CD4-positive, alpha-beta T cell (primary cell): ENCODE measurements around the gene GRB14. TPM values are rescaled to one million over a fixed set of nuclear protein-coding genes. Genes with fewer than 3 reads are reported as not detected.

Experiments
- ATAC-seq: fragments of 200-7000 bp; cut with Tn5 transposase; one replicate; pipeline ENCODE4 v1.10.0; 2022; ENCODE audit warnings: mild to moderate bottlenecking; ENCODE audit not compliant: poor library complexity
- CTCF ChIA-PET: fragments of 350-600 bp; sonication (Branson Sonifier 250); formaldehyde crosslinking; loops from one replicate; lab custom pipeline; 2021; ENCODE audit warnings: antibody characterized with exemption, inconsistent platforms; lab: Charles Lee
- POLR2A ChIA-PET: fragments of 350-600 bp; sonication (Branson Sonifier 250); formaldehyde crosslinking; loops from one replicate; lab custom pipeline; 2021; ENCODE audit warnings: antibody characterized with exemption, inconsistent platforms; lab: Charles Lee
- DNase-seq, 14 experiments: peaks; one replicate each; pipeline ENCODE4 v3.0.0-alpha.2; 2013 to 2020; ENCODE audit warnings: mixed read lengths in 2 of 14
- H3K27ac ChIP-seq, 2 donors: one replicate each; pipeline versions ENCODE4 v1.5.1 to v1.7.0; 2013; ENCODE audit warnings: low read length in 2 of 2, low read depth in 1 of 2, mild to moderate bottlenecking in 1 of 2
- H3K27me3 ChIP-seq, 2 experiments: 1 replicate in 1 of 2; 2 replicates in 1 of 2; pipeline versions ENCODE4 v1.6.1 to v1.7.0; 2013; ENCODE audit warnings: low read length in 2 of 2, control low read depth in 1 of 2, mild to moderate bottlenecking in 1 of 2, moderate library complexity in 1 of 2; ENCODE audit not compliant: insufficient read depth in 2 of 2, control insufficient read depth in 1 of 2
- H3K36me3 ChIP-seq: one replicate; pipeline ENCODE4 v1.6.1; 2013; ENCODE audit warnings: low read length, control low read depth; ENCODE audit not compliant: insufficient read depth
- H3K4me1 ChIP-seq: one replicate; pipeline ENCODE4 v1.6.1; 2013; ENCODE audit warnings: low read length, control low read depth; ENCODE audit not compliant: insufficient read depth
- H3K4me3 ChIP-seq: one replicate; pipeline ENCODE4 v1.5.1; 2013; ENCODE audit warnings: mild to moderate bottlenecking, low read length, moderate library complexity
- H3K9me3 ChIP-seq, 2 experiments: 1 replicate in 1 of 2; 2 replicates in 1 of 2; pipeline versions ENCODE4 v1.6.1 to v1.7.0; 2013; ENCODE audit warnings: low read length in 2 of 2, mild to moderate bottlenecking in 2 of 2, control low read depth in 1 of 2, moderate library complexity in 1 of 2; ENCODE audit not compliant: control insufficient read depth in 1 of 2, insufficient read depth in 1 of 2
- H3K27ac Mint-ChIP-seq: one replicate; pipeline ENCODE4 v1.8.0; 2020; ENCODE audit warnings: mixed read lengths
- H3K27me3 Mint-ChIP-seq: one replicate; pipeline ENCODE4 v1.8.0; 2021; ENCODE audit warnings: mixed read lengths
- H3K36me3 Mint-ChIP-seq: one replicate; pipeline ENCODE4 v1.8.0; 2021; ENCODE audit warnings: low read depth, mixed read lengths
- H3K4me1 Mint-ChIP-seq: one replicate; pipeline ENCODE4 v1.8.0; 2021; ENCODE audit warnings: low read depth, mixed read lengths
- H3K4me3 Mint-ChIP-seq: one replicate; pipeline ENCODE4 v1.8.0; 2020; ENCODE audit warnings: mild to moderate bottlenecking, mixed read lengths
- H3K9me3 Mint-ChIP-seq: one replicate; pipeline ENCODE4 v1.8.0; 2020; ENCODE audit warnings: mixed read lengths
- intact Hi-C, 2 experiments: fragments of 100-400 bp; cut with DNase I in 1 of 2; cut with micrococcal nuclease in 1 of 2; formaldehyde crosslinking; loops; one replicate each; pipeline versions ENCODE4 v1.15.1 to v1.9.0; 2023 to 2025; cut with DNase I, micrococcal nuclease
- total RNA-seq, 174 experiments: library from RNA in 2 of 174; stranded (reverse) in 2 of 174; gene quantifications; one replicate each; pipeline ENCODE4 v1.2.3 and lab custom pipeline; 2021 to 2026
- TF ChIP-seq, protein P1 (sequence below): fragments of 200-600 bp; IDR thresholded peaks from one replicate; pipeline ENCODE4 v1.8.0; 2022; ENCODE audit warnings: antibody characterized with exemption, mild to moderate bottlenecking

The GRB14 gene
- total RNA-seq, 2 experiments from 2014 or later, result not detected

GRCh38 chr2:164595031-164595430, 26.3 kb downstream of the GRB14 start:
- Histone ChIP-seq H3K27ac (no peak overlapping the region), H3K27me3 (no peaks in the 10 kb centered on the region), H3K4me1 (no peaks in the 10 kb centered on the region), H3K4me3 (no peak overlapping the region), H3K36me3 (no peaks in the 10 kb centered on the region), H3K9me3 (peaks cover 0 to 6% of the 10 kb centered on the region in 2 experiments)
- DNase-seq (no peak), ATAC-seq (no peak)
- peaks cover 5% of the 10 kb centered on the region for H3K27me3 Mint-ChIP-seq
- intact Hi-C loops, result no loop called here
- TF ChIP-seq, protein P1, sequence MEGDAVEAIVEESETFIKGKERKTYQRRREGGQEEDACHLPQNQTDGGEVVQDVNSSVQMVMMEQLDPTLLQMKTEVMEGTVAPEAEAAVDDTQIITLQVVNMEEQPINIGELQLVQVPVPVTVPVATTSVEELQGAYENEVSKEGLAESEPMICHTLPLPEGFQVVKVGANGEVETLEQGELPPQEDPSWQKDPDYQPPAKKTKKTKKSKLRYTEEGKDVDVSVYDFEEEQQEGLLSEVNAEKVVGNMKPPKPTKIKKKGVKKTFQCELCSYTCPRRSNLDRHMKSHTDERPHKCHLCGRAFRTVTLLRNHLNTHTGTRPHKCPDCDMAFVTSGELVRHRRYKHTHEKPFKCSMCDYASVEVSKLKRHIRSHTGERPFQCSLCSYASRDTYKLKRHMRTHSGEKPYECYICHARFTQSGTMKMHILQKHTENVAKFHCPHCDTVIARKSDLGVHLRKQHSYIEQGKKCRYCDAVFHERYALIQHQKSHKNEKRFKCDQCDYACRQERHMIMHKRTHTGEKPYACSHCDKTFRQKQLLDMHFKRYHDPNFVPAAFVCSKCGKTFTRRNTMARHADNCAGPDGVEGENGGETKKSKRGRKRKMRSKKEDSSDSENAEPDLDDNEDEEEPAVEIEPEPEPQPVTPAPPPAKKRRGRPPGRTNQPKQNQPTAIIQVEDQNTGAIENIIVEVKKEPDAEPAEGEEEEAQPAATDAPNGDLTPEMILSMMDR, result no peak
- ChIA-PET CTCF (no interaction called here), POLR2A (no interaction called here)
- H3K4me3 Mint-ChIP-seq, result no peak overlapping the region
- H3K4me1 Mint-ChIP-seq, result no peaks in the 10 kb centered on the region
- no peaks in the 10 kb centered on the region for H3K36me3 Mint-ChIP-seq
- peaks cover 4% of the 10 kb centered on the region for H3K9me3 Mint-ChIP-seq
- H3K27ac Mint-ChIP-seq, result no peak overlapping the region

DNA sequence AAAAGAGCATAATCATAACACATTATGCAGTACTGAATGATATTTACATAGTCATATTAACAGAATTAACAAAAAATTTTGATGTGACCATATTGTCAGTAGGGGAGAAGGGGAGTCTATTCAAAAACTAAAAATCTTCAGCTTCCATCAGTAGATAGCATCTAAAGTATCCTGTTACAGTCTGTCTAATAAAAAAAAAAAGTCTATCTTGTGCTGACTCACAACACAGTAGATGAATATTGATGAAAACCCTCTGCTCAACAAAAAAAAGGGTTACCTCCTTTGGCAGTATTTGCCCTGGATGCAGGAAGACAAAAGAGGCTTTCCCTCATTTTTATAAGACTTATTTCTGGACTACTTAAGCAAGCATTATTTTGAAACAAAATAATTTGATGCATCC, 27.3 kb downstream of the GRB14 start:
- H3K9me3 Mint-ChIP-seq, result peaks cover 4% of the 10 kb centered on the region
- H3K36me3 Mint-ChIP-seq, result no peaks in the 10 kb centered on the region
- no peaks in the 10 kb centered on the region for H3K36me3 ChIP-seq
- no peak for DNase-seq
- intact Hi-C loops, result no loop called here
- ATAC-seq, result no peak
- no peak overlapping the region for H3K27ac ChIP-seq
- H3K27ac Mint-ChIP-seq, result no peak overlapping the region
- no peak overlapping the region for H3K4me3 ChIP-seq
- TF ChIP-seq, protein P1, result no peak
- H3K27me3 Mint-ChIP-seq, result peaks cover 5% of the 10 kb centered on the region
- peaks cover 0 to 6% of the 10 kb centered on the region in 2 experiments for H3K9me3 ChIP-seq
- ChIA-PET POLR2A (no interaction called here), CTCF (no interaction called here)
- H3K4me3 Mint-ChIP-seq, result no peak overlapping the region
- no peaks in the 10 kb centered on the region for H3K4me1 Mint-ChIP-seq
- H3K4me1 ChIP-seq, result no peaks in the 10 kb centered on the region
- no peaks in the 10 kb centered on the region for H3K27me3 ChIP-seq

GRCh38 chr2:164593541-164593940, 27.7 kb downstream of the GRB14 start:
- Histone ChIP-seq H3K9me3 (peaks cover 0 to 6% of the 10 kb centered on the region in 2 experiments), H3K27me3 (no peaks in the 10 kb centered on the region), H3K27ac (no peak overlapping the region), H3K4me3 (no peak overlapping the region), H3K4me1 (no peaks in the 10 kb centered on the region), H3K36me3 (no peaks in the 10 kb centered on the region)
- TF ChIP-seq, protein P1, result no peak
- DNase-seq, result no peak
- no peak overlapping the region for H3K27ac Mint-ChIP-seq
- ATAC-seq, result no peak
- ChIA-PET POLR2A (no interaction called here), CTCF (no interaction called here)
- intact Hi-C loops, result no loop called here
- H3K9me3 Mint-ChIP-seq, result peaks cover 4% of the 10 kb centered on the region
- no peak overlapping the region for H3K4me3 Mint-ChIP-seq
- H3K36me3 Mint-ChIP-seq, result no peaks in the 10 kb centered on the region
- no peaks in the 10 kb centered on the region for H3K4me1 Mint-ChIP-seq
- peaks cover 5% of the 10 kb centered on the region for H3K27me3 Mint-ChIP-seq
